Testis (tissue), 3 donors: ENCODE measurements around the gene BUB1. TPM values are rescaled to one million over a fixed set of nuclear protein-coding genes. Genes with fewer than 3 reads are reported as not detected.
"Not testable (repeated sequence)": the region's sequence is repeated elsewhere in the genome, so short reads cannot be mapped to it uniquely, and the experiment has no call there.

Experiments used
- DNase-seq: peaks from one replicate; pipeline ENCODE4 v3.0.0-alpha.2; 2019
- H3K27ac ChIP-seq, 2 donors: fragments of 200-600 bp; sonication (generic); one replicate each; pipeline ENCODE4 v1.5.1; 2019
- H3K27me3 ChIP-seq: fragments of 200-600 bp; sonication (generic); one replicate; pipeline ENCODE4 v1.5.1; 2019
- H3K36me3 ChIP-seq: fragments of 200-600 bp; sonication (generic); one replicate; pipeline ENCODE4 v1.5.1; 2017; ENCODE audit warnings: low read depth; ENCODE audit errors: missing control alignments
- H3K4me1 ChIP-seq: fragments of 200-600 bp; sonication (generic); one replicate; pipeline ENCODE4 v1.5.1; 2019
- H3K4me3 ChIP-seq, 2 donors: fragments of 200-600 bp; sonication (generic); one replicate each; pipeline ENCODE4 v1.5.1; 2017 to 2019
- H3K9me3 ChIP-seq: fragments of 200-600 bp; sonication (generic); one replicate; pipeline ENCODE4 v1.5.1; 2017
- CTCF ChIP-seq, 3 experiments: fragments of 450-650 bp in 2 of 3; fragments of 200-600 bp in 1 of 3; sonication (generic) in 1 of 3; IDR thresholded peaks; one replicate each; pipeline ENCODE4 v1.5.1; 2016 to 2019; ENCODE audit warnings: antibody characterized with exemption in 3 of 3, mild to moderate bottlenecking in 2 of 3, moderate library complexity in 1 of 3
- POLR2A ChIP-seq: fragments of 450-650 bp; IDR thresholded peaks from one replicate; pipeline ENCODE4 v1.6.1; 2017; ENCODE audit warnings: antibody characterized with exemption, mild to moderate bottlenecking, moderate library complexity
- WGBS, 2 donors: methylation state at CpG; one replicate each; pipeline ENCODE4 v1.1.5; 2018; 5-methylcytosine and 5-hydroxymethylcytosine counted together
- intact Hi-C: fragments of 100-400 bp; cut with DNase I; formaldehyde crosslinking; loops from one replicate; pipeline ENCODE4 v1.15.1; 2023; ENCODE audit warnings: low total_unique reads
- polyA plus RNA-seq: library from polyadenylated mRNA; stranded (reverse); fragments of 350-450 nt; fragmentation: Illumina TruSeq; extraction: RNeasy Lipid Tissue Mini Kit (QIAGEN cat#74804); gene quantifications from one replicate; pipeline ENCODE4 v1.2.3, GENCODE V29; 2014; ENCODE audit warnings: low read depth, low replicate concordance; ENCODE audit not compliant: insufficient read depth
- total RNA-seq, 2 donors: library from RNA; depleted of rRNA; stranded (reverse); fragments of >200 nt; gene quantifications; one replicate each; pipeline ENCODE4 v1.2.3, GENCODE V29; 2016

BUB1 gene
- total and polyA plus RNA-seq, 3 donors from 2014 or later = 50.5 to 72.9 (median 70.0) TPM

DNA sequence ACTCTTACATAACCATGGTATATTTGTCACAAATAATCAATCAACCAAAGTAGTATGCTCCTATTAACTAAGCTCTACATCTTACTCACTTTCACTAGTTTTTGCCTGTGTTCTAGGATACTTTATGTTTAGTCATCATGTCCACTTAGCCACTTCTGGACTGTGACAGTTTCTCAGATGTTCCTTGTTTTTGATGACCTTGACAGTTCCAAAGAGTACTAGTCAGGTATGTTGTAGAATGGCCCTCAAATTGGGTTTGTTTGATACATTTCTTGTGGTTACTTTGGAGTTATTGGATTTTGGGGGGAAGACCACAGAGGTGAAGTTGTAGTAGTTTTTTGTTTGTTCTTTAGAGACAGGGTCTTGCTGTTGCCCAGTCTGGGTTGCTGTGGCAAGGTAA lies 35.5 kb downstream of the BUB1 start:
- intact Hi-C loops = no loop called here
- no peak for TF ChIP-seq POLR2A
- no peak for TF ChIP-seq CTCF (IDR thresholded peaks at IDR 0.05)
- DNase-seq = no peak
- H3K27me3 ChIP-seq = no peaks in the 10 kb centered on the region
- no peaks in the 10 kb centered on the region for H3K36me3 ChIP-seq
- no peak overlapping the region for H3K27ac ChIP-seq
- no peaks in the 10 kb centered on the region for H3K4me1 ChIP-seq
- no peaks in the 10 kb centered on the region for H3K9me3 ChIP-seq
- no peak overlapping the region for H3K4me3 ChIP-seq

- intact Hi-C loops = no loop called here
Observed at GRCh38 chr2:110639972-110640371, 37.9 kb downstream of the BUB1 start.

GRCh38 chr2:110638952-110639695 lies 38.7 kb downstream of the BUB1 start:
- Histone ChIP-seq H3K27me3 (no peaks in the 10 kb centered on the region), H3K9me3 (no peaks in the 10 kb centered on the region), H3K4me1 (no peaks in the 10 kb centered on the region), H3K27ac (no peak overlapping the region), H3K4me3 (no peak overlapping the region), H3K36me3 (no peaks in the 10 kb centered on the region)
- DNase-seq = no peak
- TF ChIP-seq CTCF (IDR thresholded peaks at IDR 0.05) (no peak), POLR2A (no peak)
- intact Hi-C loops = no loop called here
- WGBS, 2 donors = 82 to 86% methylated on average over 4 of the region's 4 CpGs

More at GRCh38 chr2:110639972-110640371, 37.9 kb downstream of the BUB1 start:
- Histone ChIP-seq H3K27me3 (no peaks in the 10 kb centered on the region), H3K27ac (no peak overlapping the region), H3K4me1 (no peaks in the 10 kb centered on the region), H3K4me3 (no peak overlapping the region), H3K36me3 (no peaks in the 10 kb centered on the region), H3K9me3 (no peaks in the 10 kb centered on the region)
- no peak for DNase-seq
- TF ChIP-seq POLR2A = no peak
- TF ChIP-seq CTCF (IDR thresholded peaks at IDR 0.05) = no peak
- WGBS, 2 donors = 79 to 81% methylated on average over 3 of the region's 3 CpGs

DNA sequence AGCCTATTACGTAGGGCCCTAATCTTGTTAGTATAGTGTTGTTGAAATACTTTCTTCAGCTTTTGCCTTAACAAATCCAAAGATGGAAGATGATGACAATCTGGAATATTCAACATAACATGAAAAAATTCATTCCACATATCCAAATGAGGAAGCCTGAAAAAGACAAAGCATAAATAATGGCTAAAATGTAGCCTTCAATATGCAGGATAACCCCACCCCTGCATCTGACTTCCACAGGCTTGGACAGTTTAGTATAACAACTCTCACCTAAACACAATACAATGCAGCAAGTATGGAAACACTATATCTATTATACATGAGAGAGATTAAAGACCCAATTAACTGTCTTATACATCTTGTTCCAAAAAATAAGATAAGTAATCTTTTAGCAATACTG lies 39.9 kb downstream of the BUB1 start:
- Histone ChIP-seq H3K9me3 (no peaks in the 10 kb centered on the region), H3K36me3 (no peaks in the 10 kb centered on the region), H3K27me3 (no peaks in the 10 kb centered on the region), H3K4me3 (no peak overlapping the region), H3K27ac (no peak overlapping the region), H3K4me1 (no peaks in the 10 kb centered on the region)
- no peak for DNase-seq
- TF ChIP-seq POLR2A = no peak
- no peak for TF ChIP-seq CTCF (IDR thresholded peaks at IDR 0.05)
- intact Hi-C loops = no loop called here
- WGBS, 2 donors = 94 to 100% methylated on average over 1 of the region's 1 CpG

DNA sequence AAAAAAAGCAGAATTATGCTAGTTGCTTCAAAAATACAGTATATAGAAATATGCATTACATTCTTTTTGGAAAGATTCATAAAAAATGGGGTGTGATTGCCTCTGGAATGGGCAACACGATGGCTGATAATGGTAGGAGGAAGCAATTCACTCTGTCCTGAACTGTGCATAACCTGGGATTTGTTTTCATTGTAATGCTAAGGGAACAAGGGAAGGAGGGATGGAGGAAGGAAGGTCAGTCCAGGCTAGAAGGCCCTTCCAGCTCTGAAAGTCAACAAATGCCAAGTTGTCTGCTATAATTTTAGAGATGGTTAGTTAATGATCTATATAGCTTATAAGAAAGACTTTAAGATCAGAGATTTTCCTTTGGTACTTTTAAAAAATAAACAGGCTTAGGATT lies 40.8 kb downstream of the BUB1 start:
- TF ChIP-seq CTCF (IDR thresholded peaks at IDR 0.05) = no peak
- no peak for TF ChIP-seq POLR2A
- intact Hi-C loops = no loop called here
- 50 to 70% methylated on average over 1 of the region's 1 CpG for WGBS, 2 donors

GRCh38 chr2:110635949-110636628 lies 41.8 kb downstream of the BUB1 start:
- H3K27ac ChIP-seq, H3K9me3 ChIP-seq, H3K4me3 ChIP-seq, H3K27me3 ChIP-seq, H3K36me3 ChIP-seq, DNase-seq, intact Hi-C loops, H3K4me1 ChIP-seq: not testable (repeated sequence)
- WGBS, 2 donors = 94 to 98% methylated on average over 4 of the region's 4 CpGs

More for the DNA sequence above, 40.8 kb downstream of the BUB1 start:
- H3K36me3 ChIP-seq = no peaks in the 10 kb centered on the region
- H3K27me3 ChIP-seq = no peaks in the 10 kb centered on the region
- H3K27ac ChIP-seq = no peak overlapping the region
- no peak for DNase-seq
- no peak overlapping the region for H3K4me3 ChIP-seq
- H3K9me3 ChIP-seq = no peaks in the 10 kb centered on the region
- no peaks in the 10 kb centered on the region for H3K4me1 ChIP-seq

DNA sequence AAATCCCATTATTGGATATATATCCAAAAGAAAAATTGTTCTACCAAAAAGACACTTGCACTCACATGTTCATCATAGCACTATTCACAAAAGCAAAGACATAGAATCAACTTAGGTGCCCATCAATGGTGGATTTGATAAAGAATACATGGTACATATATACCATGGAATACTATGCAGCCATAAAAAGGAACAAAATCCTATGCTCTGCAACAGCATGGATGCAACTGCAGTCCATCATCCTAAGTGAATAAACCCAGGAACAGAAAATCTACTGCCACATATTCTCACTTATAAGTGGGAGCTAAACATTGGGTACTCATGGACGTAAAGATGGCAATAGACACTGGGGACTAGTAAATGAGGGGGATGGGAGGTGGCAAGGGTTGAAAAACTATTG lies 50.5 kb downstream of the BUB1 start:
- H3K27ac ChIP-seq, H3K4me3 ChIP-seq, H3K9me3 ChIP-seq, H3K27me3 ChIP-seq, DNase-seq, H3K4me1 ChIP-seq, H3K36me3 ChIP-seq, intact Hi-C loops: not testable (repeated sequence)
- WGBS, 2 donors = 86 to 100% methylated on average over 1 of the region's 1 CpG
